Ishikawa (cell line): ENCODE results near the gene ATOH7.

Source experiments
- CEBPB ChIP-seq: IDR thresholded peaks from 2 replicates; pipeline ENCODE4 v1.6.1; 2012
- CREB1 ChIP-seq: IDR thresholded peaks from 2 replicates; pipeline ENCODE4 v1.6.1; 2012; ENCODE audit warnings: low read depth
- EGR1 ChIP-seq: IDR thresholded peaks from 2 replicates; pipeline ENCODE4 v1.6.1; 2012
- EP300 ChIP-seq: IDR thresholded peaks from 2 replicates; pipeline ENCODE4 v1.6.1; 2012; ENCODE audit warnings: borderline replicate concordance
- FOXM1 ChIP-seq: IDR thresholded peaks from 2 replicates; pipeline ENCODE4 v1.6.1; 2012; ENCODE audit warnings: low read depth, borderline replicate concordance
- MAX ChIP-seq: IDR thresholded peaks from 2 replicates; pipeline ENCODE4 v1.6.1; 2012
- NFIC ChIP-seq: IDR thresholded peaks from 2 replicates; pipeline ENCODE4 v1.6.1; 2012
- RAD21 ChIP-seq: IDR thresholded peaks from 2 replicates; pipeline ENCODE4 v1.6.1; 2012; ENCODE audit warnings: low read depth
- REST ChIP-seq: IDR thresholded peaks from 2 replicates; pipeline ENCODE4 v1.6.1; 2012; ENCODE audit warnings: low read depth, mild to moderate bottlenecking
- TAF1 ChIP-seq: IDR thresholded peaks from 2 replicates; pipeline ENCODE4 v1.6.1; 2012; ENCODE audit warnings: low read depth, mild to moderate bottlenecking
- TCF12 ChIP-seq: IDR thresholded peaks from 2 replicates; pipeline ENCODE4 v1.6.1; 2012; ENCODE audit warnings: low read depth
- USF1 ChIP-seq: IDR thresholded peaks from 2 replicates; pipeline ENCODE4 v1.6.1; 2012
- YY1 ChIP-seq: IDR thresholded peaks from 2 replicates; pipeline ENCODE4 v1.6.1; 2012; ENCODE audit warnings: low read depth
- ZBTB7A ChIP-seq: IDR thresholded peaks from 2 replicates; pipeline ENCODE4 v1.6.1; 2012; ENCODE audit warnings: low read depth

GRCh38 chr10:68276224-68276623 lies 44.3 kb upstream of the ATOH7 start:
- TF ChIP-seq RAD21: no peak
- no peak for TF ChIP-seq CEBPB
- no peak for TF ChIP-seq YY1
- no peak for TF ChIP-seq MAX
- TF ChIP-seq REST: no peak
- TF ChIP-seq EP300: no peak
- no peak for TF ChIP-seq CREB1
- no peak for TF ChIP-seq TCF12
- no peak for TF ChIP-seq ZBTB7A
- no peak for TF ChIP-seq FOXM1
- TF ChIP-seq TAF1: no peak
- no peak for TF ChIP-seq USF1
- TF ChIP-seq EGR1: no peak
- TF ChIP-seq NFIC: no peak
